Measurements from ENCODE around the gene TBX21.

GRCh38 chr17:47774331-47774730 lies 41.3 kb downstream of the TBX21 start:
- no peak for TF ChIP-seq CTCF (IDR thresholded peaks at IDR 0.05; ENCODE audit: poor library complexity, severe bottlenecking)
- no peak for TF ChIP-seq POLR2AphosphoS5 (IDR thresholded peaks at IDR 0.05)
- no peak for TF ChIP-seq SMC3 (conservative IDR thresholded peaks at IDR 0.05; ENCODE audit: poor library complexity)
- TF ChIP-seq EZH2 (IDR thresholded peaks at IDR 0.05; ENCODE audit: borderline replicate concordance, insufficient read depth, low read length, poor library complexity, severe bottlenecking), result no peak
- no peak for TF ChIP-seq RAD21 (conservative IDR thresholded peaks at IDR 0.05)
- TF ChIP-seq TAF1 (IDR thresholded peaks at IDR 0.05; ENCODE audit: low read depth), result no peak
- no peak for TF ChIP-seq EP300 (conservative IDR thresholded peaks at IDR 0.05; ENCODE audit: poor library complexity, severe bottlenecking)
- no peak for TF ChIP-seq REST (IDR thresholded peaks at IDR 0.05; ENCODE audit: borderline replicate concordance)
